ENCODE measurements around the gene DIPK1A.

DNA sequence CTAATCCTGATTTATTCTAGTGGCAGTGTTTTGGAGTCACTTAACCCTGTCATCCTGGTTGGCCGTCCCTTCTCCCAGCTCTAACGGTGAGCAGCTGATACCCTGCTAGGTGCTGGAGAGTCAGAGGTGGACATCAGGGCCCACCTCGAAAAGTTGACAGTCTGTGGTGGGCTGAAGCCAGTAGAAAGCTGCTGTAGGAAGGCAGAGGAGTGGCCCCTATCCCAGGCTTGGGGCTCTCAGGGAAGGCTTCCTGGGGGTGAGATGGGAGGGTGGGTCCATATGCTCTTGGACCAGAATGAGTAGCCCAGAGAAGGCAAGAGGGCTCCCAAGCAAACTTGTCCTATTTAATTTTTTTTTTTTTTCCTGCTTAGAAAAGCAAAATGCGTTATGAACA lies 129.9 kb downstream of the DIPK1A start:
- TF ChIP-seq EZH2 (IDR thresholded peaks at IDR 0.05; ENCODE audit: low read depth), result no peak
- TF ChIP-seq, protein P1, sequence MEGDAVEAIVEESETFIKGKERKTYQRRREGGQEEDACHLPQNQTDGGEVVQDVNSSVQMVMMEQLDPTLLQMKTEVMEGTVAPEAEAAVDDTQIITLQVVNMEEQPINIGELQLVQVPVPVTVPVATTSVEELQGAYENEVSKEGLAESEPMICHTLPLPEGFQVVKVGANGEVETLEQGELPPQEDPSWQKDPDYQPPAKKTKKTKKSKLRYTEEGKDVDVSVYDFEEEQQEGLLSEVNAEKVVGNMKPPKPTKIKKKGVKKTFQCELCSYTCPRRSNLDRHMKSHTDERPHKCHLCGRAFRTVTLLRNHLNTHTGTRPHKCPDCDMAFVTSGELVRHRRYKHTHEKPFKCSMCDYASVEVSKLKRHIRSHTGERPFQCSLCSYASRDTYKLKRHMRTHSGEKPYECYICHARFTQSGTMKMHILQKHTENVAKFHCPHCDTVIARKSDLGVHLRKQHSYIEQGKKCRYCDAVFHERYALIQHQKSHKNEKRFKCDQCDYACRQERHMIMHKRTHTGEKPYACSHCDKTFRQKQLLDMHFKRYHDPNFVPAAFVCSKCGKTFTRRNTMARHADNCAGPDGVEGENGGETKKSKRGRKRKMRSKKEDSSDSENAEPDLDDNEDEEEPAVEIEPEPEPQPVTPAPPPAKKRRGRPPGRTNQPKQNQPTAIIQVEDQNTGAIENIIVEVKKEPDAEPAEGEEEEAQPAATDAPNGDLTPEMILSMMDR (conservative IDR thresholded peaks at IDR 0.05), result no peak

Measured in PC-9 (cell line).